Adrenal gland (tissue), 5 donors: ENCODE measurements around the gene PDZRN3.

Experiments used
- CTCF ChIP-seq, 6 experiments: fragments of 450-650 bp in 4 of 6; fragments of 200-600 bp in 2 of 6; sonication (generic) in 1 of 6; IDR thresholded peaks; 1 replicate in 5 of 6; 2 replicates in 1 of 6; pipeline versions ENCODE4 v1.5.1 to v1.8.0; 2016 to 2021; ENCODE audit warnings: antibody characterized with exemption in 6 of 6, mild to moderate bottlenecking in 2 of 6, moderate library complexity in 1 of 6
- POLR2A ChIP-seq, 2 donors: fragments of 450-650 bp; IDR thresholded peaks; one replicate each; pipeline ENCODE4 v1.6.1; 2017; ENCODE audit warnings: antibody characterized with exemption in 2 of 2, mild to moderate bottlenecking in 2 of 2, moderate library complexity in 1 of 2
- donor health status: DM: no; HTN: no; CAD: no.

- TF ChIP-seq POLR2A (IDR thresholded peaks at IDR 0.05), result no peak
- no peak for TF ChIP-seq CTCF (IDR thresholded peaks at IDR 0.05)
Measured at GRCh38 chr3:73523661-73524060, 101.1 kb downstream of the PDZRN3 start.
